Thyroid gland (tissue), 4 donors: ENCODE results near the gene HOXB7.

Experiments used
- CTCF ChIP-seq, 6 experiments: fragments of 200-600 bp in 3 of 6; fragments of 450-650 bp in 3 of 6; sonication (generic) in 3 of 6; IDR thresholded peaks; one replicate each; pipeline ENCODE4 v1.5.1; 2016 to 2019; ENCODE audit warnings: antibody characterized with exemption in 6 of 6, mild to moderate bottlenecking in 2 of 6, inconsistent platforms in 1 of 6, moderate library complexity in 1 of 6
- POLR2A ChIP-seq, 2 donors: fragments of 450-650 bp; IDR thresholded peaks; one replicate each; pipeline ENCODE4 v1.6.1; 2017; ENCODE audit warnings: antibody characterized with exemption in 2 of 2, mild to moderate bottlenecking in 2 of 2, moderate library complexity in 1 of 2

GRCh38 chr17:48558831-48559121 lies 52.0 kb downstream of the HOXB7 start:
- no peak for TF ChIP-seq CTCF (IDR thresholded peaks at IDR 0.05)
- TF ChIP-seq POLR2A (IDR thresholded peaks at IDR 0.05), result no peak
